CD4-positive, alpha-beta T cell treated with Interleukin-17A for 4 hours (primary cell): ENCODE data around the gene HYAL3.
A peak's percentile ranks its signal among the peaks of the same experiment; 100 is the strongest.
"Not testable (repeated sequence)": the region's sequence is repeated elsewhere in the genome, so short reads cannot be mapped to it uniquely, and the experiment has no call there.

Source experiments
- DNase-seq: peaks from one replicate; pipeline ENCODE4 v3.0.0-alpha.2; 2020; ENCODE audit warnings: mixed read lengths

HYAL3 gene

GRCh38 chr3:50268703-50269451 is 30.3 kb downstream of the HYAL3 start, which contains the start of gene SEMA3B:
Gene SEMA3B (plus strand): TSS chr3:50269147. CDS start chr3:50269241, 94 bp downstream.
- no peak for DNase-seq

- no peak for DNase-seq
These were observed 30.9 kb downstream of the HYAL3 start for GRCh38 chr3:50268276-50268675.

GRCh38 chr3:50267280-50267913 is 31.8 kb downstream of the HYAL3 start:
- no peak for DNase-seq

GRCh38 chr3:50266836-50267235 is 32.4 kb downstream of the HYAL3 start:
- no peak for DNase-seq

- no peak for DNase-seq
These were observed 33.2 kb downstream of the HYAL3 start for GRCh38 chr3:50266017-50266416.

- DNase-seq: no peak
These were observed 33.6 kb downstream of the HYAL3 start for GRCh38 chr3:50265571-50265970.

GRCh38 chr3:50264964-50265485 is 34.2 kb downstream of the HYAL3 start:
- no peak for DNase-seq

GRCh38 chr3:50264383-50264963 is 34.7 kb downstream of the HYAL3 start:
- no peak for DNase-seq

GRCh38 chr3:50263478-50264382 is 35.5 kb downstream of the HYAL3 start:
- no peak for DNase-seq

GRCh38 chr3:50262778-50263177 is 36.4 kb downstream of the HYAL3 start:
- no peak for DNase-seq

- not testable (repeated sequence) for DNase-seq
These were observed 37.0 kb downstream of the HYAL3 start for GRCh38 chr3:50262200-50262599.

- no peak for DNase-seq
These were observed 37.7 kb downstream of the HYAL3 start for GRCh38 chr3:50261505-50261904.

GRCh38 chr3:50260942-50261441 is 38.2 kb downstream of the HYAL3 start:
- DNase-seq: no peak

GRCh38 chr3:50260027-50260941 is 38.9 kb downstream of the HYAL3 start:
- peak; percentile 86 for DNase-seq

GRCh38 chr3:50259432-50260026 is 39.7 kb downstream of the HYAL3 start:
- no peak for DNase-seq

GRCh38 chr3:50258979-50259378 is 40.2 kb downstream of the HYAL3 start:
- DNase-seq: no peak

- DNase-seq: no peak
These were observed 41.0 kb downstream of the HYAL3 start for GRCh38 chr3:50258029-50258680.

- DNase-seq: peak; percentile 58
These were observed 42.0 kb downstream of the HYAL3 start for GRCh38 chr3:50256978-50257890.

- DNase-seq: no peak
These were observed 44.0 kb downstream of the HYAL3 start for GRCh38 chr3:50255251-50255615.
